Measurements from ENCODE around the gene TCEANC2. TPM values are rescaled to one million over a fixed set of nuclear protein-coding genes. Genes with fewer than 3 reads are reported as not detected.
"Not testable (repeated sequence)": the region's sequence is repeated elsewhere in the genome, so short reads cannot be mapped to it uniquely, and the experiment has no call there.

Gene TCEANC2
- total RNA-seq, 2 donors from 2014 or later = 3.3 to 5.6 TPM

DNA sequence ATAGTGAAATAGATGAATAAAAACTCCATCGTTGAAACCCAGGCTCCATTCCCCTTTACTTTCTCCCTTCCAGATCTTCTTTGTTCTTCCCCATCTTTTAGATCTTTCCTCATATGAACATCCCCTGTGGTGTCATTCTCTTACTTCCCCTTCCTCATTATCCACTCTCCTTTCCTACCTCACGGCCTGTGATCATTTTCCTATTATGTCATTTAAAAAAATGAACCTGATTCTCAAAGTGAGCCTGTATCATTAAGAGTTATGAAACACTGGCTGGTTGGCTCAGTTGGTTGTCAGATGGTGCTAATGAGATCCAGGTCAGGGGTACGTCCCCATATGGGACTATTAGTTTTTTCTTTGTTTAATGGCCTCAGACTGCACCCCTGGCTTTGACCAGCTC lies 38.3 kb downstream of the TCEANC2 start:
- Histone ChIP-seq H3K36me3 (peaks cover 3% of the 10 kb centered on the region), H3K4me1 (no peaks in the 10 kb centered on the region), H3K4me3 (no peak overlapping the region), H3K27ac (no peak overlapping the region), H3K9me3 (no peaks in the 10 kb centered on the region), H3K27me3 (no peaks in the 10 kb centered on the region)
- TF ChIP-seq, protein P1, sequence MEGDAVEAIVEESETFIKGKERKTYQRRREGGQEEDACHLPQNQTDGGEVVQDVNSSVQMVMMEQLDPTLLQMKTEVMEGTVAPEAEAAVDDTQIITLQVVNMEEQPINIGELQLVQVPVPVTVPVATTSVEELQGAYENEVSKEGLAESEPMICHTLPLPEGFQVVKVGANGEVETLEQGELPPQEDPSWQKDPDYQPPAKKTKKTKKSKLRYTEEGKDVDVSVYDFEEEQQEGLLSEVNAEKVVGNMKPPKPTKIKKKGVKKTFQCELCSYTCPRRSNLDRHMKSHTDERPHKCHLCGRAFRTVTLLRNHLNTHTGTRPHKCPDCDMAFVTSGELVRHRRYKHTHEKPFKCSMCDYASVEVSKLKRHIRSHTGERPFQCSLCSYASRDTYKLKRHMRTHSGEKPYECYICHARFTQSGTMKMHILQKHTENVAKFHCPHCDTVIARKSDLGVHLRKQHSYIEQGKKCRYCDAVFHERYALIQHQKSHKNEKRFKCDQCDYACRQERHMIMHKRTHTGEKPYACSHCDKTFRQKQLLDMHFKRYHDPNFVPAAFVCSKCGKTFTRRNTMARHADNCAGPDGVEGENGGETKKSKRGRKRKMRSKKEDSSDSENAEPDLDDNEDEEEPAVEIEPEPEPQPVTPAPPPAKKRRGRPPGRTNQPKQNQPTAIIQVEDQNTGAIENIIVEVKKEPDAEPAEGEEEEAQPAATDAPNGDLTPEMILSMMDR (IDR thresholded peaks at IDR 0.05) = no peak
- no peak for DNase-seq (ENCODE audit: low spot score)

DNA sequence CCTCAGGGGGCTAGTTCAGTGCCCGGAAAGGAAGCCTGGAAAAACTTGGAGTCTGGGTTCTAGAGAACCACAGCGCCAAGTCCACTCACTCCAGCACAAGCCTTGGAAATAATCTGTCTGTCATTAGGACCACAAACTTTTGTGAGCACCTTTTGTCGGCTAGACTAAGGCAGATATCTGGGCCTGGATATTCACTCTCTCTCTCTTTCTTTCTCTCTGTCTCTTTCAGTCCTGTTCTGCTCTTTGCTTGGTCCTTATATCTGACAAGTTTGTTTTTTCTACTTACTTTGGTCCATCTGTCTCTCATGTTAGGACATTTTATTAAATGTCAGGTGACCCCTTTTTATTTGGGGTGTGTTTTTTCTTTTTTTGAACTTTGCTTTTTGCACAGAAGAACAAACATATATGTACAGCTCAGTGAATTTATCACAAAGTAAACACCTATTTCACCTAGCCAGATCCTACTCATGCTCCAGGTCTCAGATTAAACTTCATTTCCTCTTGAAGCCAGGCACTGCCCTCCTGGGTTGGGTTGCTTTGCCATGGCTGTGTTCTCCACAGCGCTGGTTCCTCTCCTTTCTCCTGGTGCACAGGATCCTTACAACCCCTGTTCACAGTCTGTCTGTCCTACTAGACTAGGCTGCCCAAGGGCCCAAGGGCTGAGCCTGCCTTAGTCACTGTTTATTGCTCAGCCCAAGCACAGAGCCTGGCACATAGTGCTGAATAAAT lies 40.8 kb downstream of the TCEANC2 start:
- H3K36me3 ChIP-seq = peaks cover 6% of the 10 kb centered on the region
- H3K27ac ChIP-seq = no peak overlapping the region
- no peaks in the 10 kb centered on the region for H3K9me3 ChIP-seq
- DNase-seq (ENCODE audit: low spot score) = no peak
- H3K4me3 ChIP-seq = no peak overlapping the region
- no peaks in the 10 kb centered on the region for H3K27me3 ChIP-seq
- TF ChIP-seq, protein P1 (IDR thresholded peaks at IDR 0.05) = no peak
- no peaks in the 10 kb centered on the region for H3K4me1 ChIP-seq

DNA sequence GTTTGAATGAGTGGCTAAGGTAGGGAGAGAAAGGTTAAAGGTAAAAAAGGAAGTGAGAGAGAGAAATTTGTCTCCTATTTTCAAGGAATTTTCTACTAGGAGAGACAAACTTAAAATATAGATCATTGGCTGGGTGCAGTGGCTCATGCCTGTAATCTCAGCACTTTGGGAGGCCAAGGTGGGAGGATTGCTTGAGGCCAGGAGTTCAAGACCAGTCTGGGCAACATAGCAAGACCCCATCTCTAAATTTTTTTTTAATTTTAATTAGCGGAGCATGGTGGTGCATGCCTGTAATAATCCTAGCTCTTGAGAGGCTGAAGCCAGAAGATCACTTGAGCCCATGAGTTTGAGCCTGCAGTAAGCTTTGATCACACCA lies 41.3 kb downstream of the TCEANC2 start:
- not testable (repeated sequence) for H3K4me1 ChIP-seq, H3K4me3 ChIP-seq, H3K27me3 ChIP-seq, H3K36me3 ChIP-seq, H3K27ac ChIP-seq, H3K9me3 ChIP-seq
- DNase-seq (ENCODE audit: low spot score) = peak; percentile 2

DNA sequence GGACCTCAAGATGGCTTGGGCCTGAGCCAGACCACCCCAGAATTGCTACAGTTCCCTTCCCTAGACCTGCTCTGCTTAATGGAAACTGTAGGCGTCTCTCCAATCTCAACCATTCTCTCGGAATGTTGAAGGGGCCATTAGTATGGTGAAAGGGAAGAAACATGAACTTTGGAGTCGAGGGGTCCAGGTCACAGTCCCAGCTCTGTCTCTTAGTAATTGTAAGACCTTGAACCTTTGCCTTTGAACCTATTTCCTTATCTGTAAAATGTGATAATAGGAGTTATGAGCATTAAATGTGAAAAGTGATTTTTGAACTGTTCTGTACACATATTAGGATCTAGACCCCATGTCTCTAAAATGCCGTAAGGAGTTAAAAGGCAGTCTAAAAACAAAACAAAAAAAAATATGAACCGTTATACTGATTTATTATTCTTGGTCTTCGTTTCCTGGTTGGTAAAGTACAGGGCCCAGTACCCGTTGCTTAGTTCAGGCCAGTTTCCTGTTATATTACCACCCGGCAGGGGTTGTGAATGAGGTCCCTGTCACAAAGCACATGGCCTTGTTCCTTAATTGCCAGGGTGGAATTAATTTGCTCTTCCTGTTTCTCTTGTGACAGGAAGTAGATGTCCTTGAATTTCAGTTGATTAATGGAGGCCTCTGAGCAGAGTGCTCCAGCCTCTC lies 42.3 kb downstream of the TCEANC2 start:
- H3K9me3 ChIP-seq = no peaks in the 10 kb centered on the region
- no peaks in the 10 kb centered on the region for H3K27me3 ChIP-seq
- H3K27ac ChIP-seq = no peak overlapping the region
- DNase-seq (ENCODE audit: low spot score) = peak; percentile 47
- H3K4me3 ChIP-seq = no peak overlapping the region
- no peaks in the 10 kb centered on the region for H3K4me1 ChIP-seq
- H3K36me3 ChIP-seq = peaks cover 6% of the 10 kb centered on the region
- TF ChIP-seq, protein P1 (IDR thresholded peaks at IDR 0.05) = no peak

DNA sequence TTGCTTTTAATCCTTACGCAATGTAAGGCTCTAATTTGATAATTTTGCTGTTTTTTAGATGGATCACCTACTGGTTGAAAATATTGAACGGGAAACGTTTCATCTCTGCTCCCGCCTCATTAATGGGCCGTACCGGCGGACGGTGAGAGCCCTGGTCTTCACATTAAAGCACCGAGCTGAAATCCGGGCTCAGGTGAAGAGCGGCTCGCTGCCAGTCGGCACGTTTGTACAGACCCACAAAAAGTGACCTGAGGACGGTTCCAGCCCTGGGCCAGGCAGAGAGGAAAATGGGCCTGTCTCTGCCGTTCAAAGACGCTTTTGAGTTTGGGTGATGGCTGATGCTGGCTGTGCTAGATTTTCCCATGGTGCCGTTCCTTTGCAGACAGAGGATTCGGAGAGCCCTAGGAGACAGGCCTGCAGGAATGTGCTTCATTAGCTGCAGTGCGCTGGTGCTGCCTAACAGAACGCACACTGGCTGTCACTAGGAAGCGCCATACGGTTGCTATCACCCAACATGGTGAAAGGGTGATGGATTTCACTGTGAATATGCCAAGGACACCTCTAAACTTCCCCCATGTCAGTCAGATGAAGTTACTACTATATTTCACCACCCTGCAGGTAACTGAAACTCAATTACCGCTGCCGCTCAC lies 42.9 kb downstream of the TCEANC2 start:
- no peaks in the 10 kb centered on the region for H3K9me3 ChIP-seq
- no peak overlapping the region for H3K27ac ChIP-seq
- no peak overlapping the region for H3K4me3 ChIP-seq
- no peaks in the 10 kb centered on the region for H3K27me3 ChIP-seq
- H3K36me3 ChIP-seq = peaks cover 6% of the 10 kb centered on the region
- DNase-seq (ENCODE audit: low spot score) = peak; percentile 38
- no peaks in the 10 kb centered on the region for H3K4me1 ChIP-seq
- TF ChIP-seq, protein P1 (IDR thresholded peaks at IDR 0.05) = no peak

DNA sequence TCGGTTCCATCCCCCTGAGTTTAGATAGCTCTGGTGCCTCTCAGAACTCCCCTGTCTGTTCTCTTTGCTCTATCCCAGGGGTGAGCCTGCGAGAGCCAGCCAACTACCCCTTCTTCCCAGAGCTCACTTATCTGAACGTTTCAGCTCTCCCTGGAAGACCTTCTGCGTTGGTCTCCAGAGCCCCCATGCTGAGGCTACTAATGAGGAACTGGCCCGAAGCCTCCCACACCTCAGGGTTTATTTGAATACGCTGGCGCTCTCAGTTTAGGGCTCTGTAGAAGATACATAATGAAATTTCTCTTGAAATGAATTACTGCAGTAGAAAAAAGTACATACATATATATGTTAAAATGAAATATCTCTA lies 43.5 kb downstream of the TCEANC2 start:
- no peaks in the 10 kb centered on the region for H3K27me3 ChIP-seq
- no peaks in the 10 kb centered on the region for H3K4me1 ChIP-seq
- DNase-seq (ENCODE audit: low spot score) = peak; percentile 18
- no peak overlapping the region for H3K4me3 ChIP-seq
- no peaks in the 10 kb centered on the region for H3K9me3 ChIP-seq
- peaks cover 6% of the 10 kb centered on the region for H3K36me3 ChIP-seq
- TF ChIP-seq, protein P1 (IDR thresholded peaks at IDR 0.05) = no peak
- no peak overlapping the region for H3K27ac ChIP-seq

Measured in right atrium auricular region (tissue), 2 donors.